KOPT-K1 (cell line): ENCODE results near the gene NSMCE3.

ENCODE experiments used
- H3K27ac ChIP-seq: fragments of 200-600 bp; sonication (generic); 2 replicates; pipeline ENCODE4 v1.5.1; 2016; ENCODE audit warnings: antibody characterized with exemption, mild to moderate bottlenecking, low read depth, low read length; ENCODE audit not compliant: poor library complexity, severe bottlenecking
- H3K36me3 ChIP-seq: fragments of 200-600 bp; sonication (generic); 2 replicates; pipeline ENCODE4 v1.5.1; 2017; ENCODE audit warnings: antibody characterized with exemption, mild to moderate bottlenecking, low read length, moderate library complexity; ENCODE audit not compliant: insufficient read depth
- H3K9me3 ChIP-seq: fragments of 200-600 bp; sonication (generic); 2 replicates; pipeline ENCODE4 v1.5.1; 2017; ENCODE audit warnings: antibody characterized with exemption, low read length, mild to moderate bottlenecking; ENCODE audit not compliant: insufficient read depth, poor library complexity, severe bottlenecking

Gene NSMCE3

GRCh38 chr15:29269485-29270168 lies at the start of gene NSMCE3:
NSMCE3 (minus strand) TSS chr15:29269822; CDS start chr15:29269705, 117 bp downstream.
- no peaks in the 10 kb centered on the region for H3K9me3 ChIP-seq
- H3K36me3 ChIP-seq = no peaks in the 10 kb centered on the region
- peak within 1 kb of the TSS; percentile 58 for H3K27ac ChIP-seq

- no peak overlapping the region for H3K27ac ChIP-seq
- H3K9me3 ChIP-seq = no peaks in the 10 kb centered on the region
- no peaks in the 10 kb centered on the region for H3K36me3 ChIP-seq
These were observed 46.8 kb upstream of the NSMCE3 start for GRCh38 chr15:29316422-29316821.

DNA sequence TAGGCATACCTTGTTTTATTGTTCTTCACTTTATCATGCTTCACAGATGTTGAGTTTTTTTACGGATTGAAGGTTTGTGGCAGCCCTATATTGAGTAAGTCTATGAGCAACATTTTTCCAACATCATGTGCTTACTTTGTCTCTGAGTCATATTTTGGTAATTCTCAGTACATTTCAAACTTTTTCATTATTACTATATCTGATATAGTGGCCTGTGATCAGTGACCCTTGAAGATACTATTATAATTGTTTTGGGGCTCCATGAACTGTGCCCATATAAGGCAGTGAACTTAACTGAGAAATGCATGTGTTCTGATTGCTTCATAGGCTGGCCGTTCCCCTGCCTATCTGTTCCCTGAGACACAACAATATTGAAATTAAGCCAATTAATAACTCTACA lies 42.8 kb upstream of the NSMCE3 start:
- H3K36me3 ChIP-seq = no peaks in the 10 kb centered on the region
- H3K9me3 ChIP-seq = no peaks in the 10 kb centered on the region
- H3K27ac ChIP-seq = no peak overlapping the region

DNA sequence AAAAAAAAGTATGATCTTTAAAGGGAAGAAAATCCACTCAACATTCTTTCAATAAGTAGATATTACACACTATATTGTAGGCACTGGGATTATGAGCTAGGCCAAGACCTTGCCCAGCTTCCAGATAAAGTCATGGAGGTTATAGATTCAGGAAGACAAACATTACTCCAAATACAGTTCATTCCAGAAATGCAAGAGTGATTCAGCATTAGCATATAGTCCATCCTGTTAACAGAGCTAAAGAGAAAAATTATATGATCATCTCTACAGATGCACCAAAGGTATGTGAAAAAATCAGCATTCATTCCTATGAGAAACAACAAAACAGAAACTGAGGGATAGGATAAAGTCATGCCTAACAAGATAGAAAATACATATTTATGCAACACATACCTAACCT lies 42.1 kb upstream of the NSMCE3 start:
- H3K27ac ChIP-seq = no peak overlapping the region
- no peaks in the 10 kb centered on the region for H3K9me3 ChIP-seq
- H3K36me3 ChIP-seq = no peaks in the 10 kb centered on the region

- Histone ChIP-seq H3K27ac (no peak overlapping the region), H3K36me3 (no peaks in the 10 kb centered on the region), H3K9me3 (no peaks in the 10 kb centered on the region)
These were observed 39.5 kb upstream of the NSMCE3 start for GRCh38 chr15:29309139-29309538.

GRCh38 chr15:29308299-29308698 lies 38.7 kb upstream of the NSMCE3 start:
- no peaks in the 10 kb centered on the region for H3K36me3 ChIP-seq
- H3K9me3 ChIP-seq = no peaks in the 10 kb centered on the region
- no peak overlapping the region for H3K27ac ChIP-seq

- no peak overlapping the region for H3K27ac ChIP-seq
- no peaks in the 10 kb centered on the region for H3K36me3 ChIP-seq
- no peaks in the 10 kb centered on the region for H3K9me3 ChIP-seq
These were observed 35.9 kb upstream of the NSMCE3 start for GRCh38 chr15:29305556-29305955.

DNA sequence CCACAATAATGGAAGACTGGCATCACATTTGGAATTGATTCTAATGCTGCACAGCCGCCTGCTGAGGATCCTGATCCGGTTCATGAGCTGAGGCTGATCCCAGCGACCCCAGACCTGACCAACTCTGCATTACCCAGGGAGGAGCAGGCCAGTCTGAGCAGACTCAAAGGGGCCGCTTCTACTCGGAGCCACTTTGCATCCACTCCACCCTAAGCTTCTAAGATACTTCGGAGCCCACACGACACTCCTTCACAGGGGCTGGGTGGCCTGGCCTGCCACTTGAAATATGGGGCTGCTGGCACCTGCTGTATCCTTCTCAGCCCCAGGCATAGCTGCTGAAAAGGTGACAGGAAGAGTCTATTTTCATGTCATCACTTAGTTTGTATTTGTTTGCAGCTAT lies 33.2 kb upstream of the NSMCE3 start:
- Histone ChIP-seq H3K27ac (no peak overlapping the region), H3K36me3 (no peaks in the 10 kb centered on the region), H3K9me3 (no peaks in the 10 kb centered on the region)

DNA sequence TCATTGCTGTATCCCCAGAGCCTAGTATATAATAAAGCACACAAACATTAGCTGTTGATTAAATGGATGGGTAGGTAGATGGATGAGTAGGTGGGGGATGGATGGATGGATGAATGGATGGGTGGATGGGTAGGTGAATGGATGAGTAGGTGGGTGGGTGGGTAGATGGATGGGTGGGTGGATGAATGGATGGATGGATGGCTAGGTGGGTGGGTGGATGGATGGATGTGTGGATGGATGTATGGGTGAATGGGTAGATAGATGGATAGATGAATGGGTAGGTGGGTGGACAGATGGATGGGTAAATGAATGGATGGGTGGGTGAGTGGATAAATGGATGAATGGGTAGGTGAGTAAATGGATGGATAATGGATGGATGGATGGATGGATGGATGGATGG lies 30.2 kb upstream of the NSMCE3 start:
- Histone ChIP-seq H3K9me3 (no peaks in the 10 kb centered on the region), H3K27ac (no peak overlapping the region), H3K36me3 (no peaks in the 10 kb centered on the region)

DNA sequence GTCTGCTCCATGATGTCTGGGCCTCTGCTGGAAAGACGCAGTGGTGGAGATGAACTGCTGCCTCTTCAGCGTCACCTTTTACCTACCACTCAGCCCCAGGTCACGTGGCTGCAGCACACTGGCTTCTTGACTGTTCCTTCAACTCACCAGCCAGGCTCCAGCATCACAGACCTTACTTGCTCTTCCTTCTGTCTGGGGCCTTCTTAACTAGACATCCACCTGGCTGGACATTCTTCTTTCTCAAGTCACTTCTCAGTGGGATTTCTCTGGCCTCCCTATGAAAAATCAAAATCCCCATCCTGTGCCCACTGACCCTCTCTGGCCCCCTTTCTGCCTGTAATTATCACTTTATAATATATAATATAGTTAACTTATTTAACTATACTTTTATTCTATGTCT lies 29.7 kb upstream of the NSMCE3 start:
- H3K9me3 ChIP-seq = no peaks in the 10 kb centered on the region
- H3K27ac ChIP-seq = no peak overlapping the region
- no peaks in the 10 kb centered on the region for H3K36me3 ChIP-seq

DNA sequence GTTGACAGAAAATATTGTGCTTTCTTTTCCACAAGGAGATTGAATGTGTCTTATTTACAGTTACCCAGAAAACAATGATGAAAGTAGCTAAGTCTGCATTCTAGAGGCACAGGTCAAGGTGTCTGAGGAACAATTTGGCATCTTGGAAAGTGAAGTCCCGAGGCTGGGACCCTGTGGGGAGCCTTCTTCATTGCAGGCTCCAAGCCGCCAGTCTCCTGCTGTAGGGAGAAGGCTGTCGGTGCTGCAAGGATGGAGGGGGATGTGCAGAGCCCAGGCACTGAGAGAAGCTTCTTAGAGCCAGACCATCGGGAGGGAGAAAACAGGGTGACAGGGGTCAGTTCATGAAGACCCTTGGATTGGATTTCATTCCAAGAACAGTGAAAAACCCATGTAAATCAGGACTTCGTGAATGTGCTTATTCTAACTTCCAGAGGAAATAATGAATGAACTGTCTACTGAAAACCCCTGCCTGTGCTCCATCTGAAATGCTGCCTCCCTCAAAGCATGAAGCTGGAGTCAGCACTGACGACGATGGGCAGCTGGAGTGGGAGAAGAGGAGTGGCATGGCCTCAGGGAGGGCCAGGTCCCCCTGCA lies 25.2 kb upstream of the NSMCE3 start:
- Histone ChIP-seq H3K9me3 (no peaks in the 10 kb centered on the region), H3K36me3 (no peaks in the 10 kb centered on the region), H3K27ac (no peak overlapping the region)

DNA sequence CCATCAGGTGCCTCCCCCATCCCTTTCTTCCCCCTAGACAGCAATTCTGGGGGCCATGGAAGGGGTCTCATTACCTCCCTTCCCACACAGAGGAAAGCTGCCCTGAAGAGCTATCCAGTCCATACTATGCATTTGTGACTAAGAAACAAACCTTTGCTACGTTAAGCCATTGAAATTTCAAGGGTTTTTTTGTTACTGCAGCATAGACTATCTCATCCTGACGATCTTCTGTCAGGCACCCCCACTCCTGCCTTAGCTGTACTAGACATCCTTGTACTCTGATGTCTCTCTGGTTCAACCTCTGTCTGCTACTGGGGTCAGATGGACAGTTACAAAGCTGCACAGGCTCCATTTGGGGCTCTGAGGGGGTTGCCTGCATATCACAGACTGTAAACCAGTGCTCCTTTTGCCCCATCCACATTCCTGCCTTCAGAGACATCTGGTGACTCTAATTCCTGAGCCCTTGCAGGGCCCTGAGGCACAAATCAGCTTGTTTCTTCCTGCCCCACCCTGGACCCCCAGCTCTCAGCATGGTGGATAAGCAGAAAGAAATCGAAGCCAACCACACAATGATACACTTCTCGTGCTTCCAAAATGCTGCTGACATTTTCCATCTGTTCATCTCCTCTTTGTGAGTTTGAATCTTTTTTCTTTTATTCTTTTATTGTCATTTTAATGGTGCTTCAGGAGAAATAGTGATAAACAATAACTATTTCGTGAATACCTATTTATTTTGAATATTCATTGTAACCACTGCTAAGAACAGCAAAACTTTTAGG lies 21.6 kb upstream of the NSMCE3 start:
- Histone ChIP-seq H3K9me3 (no peaks in the 10 kb centered on the region), H3K27ac (no peak overlapping the region), H3K36me3 (no peaks in the 10 kb centered on the region)

GRCh38 chr15:29289173-29289572 lies 19.6 kb upstream of the NSMCE3 start:
- Histone ChIP-seq H3K9me3 (no peaks in the 10 kb centered on the region), H3K36me3 (no peaks in the 10 kb centered on the region), H3K27ac (no peak overlapping the region)

GRCh38 chr15:29285386-29285785 lies 15.8 kb upstream of the NSMCE3 start:
- Histone ChIP-seq H3K27ac (no peak overlapping the region), H3K36me3 (no peaks in the 10 kb centered on the region), H3K9me3 (no peaks in the 10 kb centered on the region)

DNA sequence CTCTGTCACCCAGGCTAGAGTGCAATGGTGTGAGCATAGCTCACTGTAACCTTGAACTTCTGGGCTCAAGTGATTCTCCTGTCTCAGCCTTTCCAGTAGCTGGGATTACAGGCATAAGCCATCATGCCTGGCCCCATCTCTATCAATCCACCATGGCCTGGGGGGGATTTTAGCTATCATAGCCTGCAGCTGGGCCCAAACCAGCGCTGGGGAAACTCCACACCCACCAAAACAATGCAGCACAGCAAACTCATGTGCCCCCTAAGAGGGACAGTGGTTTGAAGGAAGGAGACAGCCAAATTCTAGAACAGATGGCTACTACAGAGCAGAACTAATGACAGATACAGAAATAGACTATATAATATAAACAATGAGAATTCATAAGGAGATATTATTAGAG lies 13.8 kb upstream of the NSMCE3 start:
- no peak overlapping the region for H3K27ac ChIP-seq
- no peaks in the 10 kb centered on the region for H3K9me3 ChIP-seq
- no peaks in the 10 kb centered on the region for H3K36me3 ChIP-seq
